A549 treated with Mapracorat at 1 μM for 4 hours (cell line): Measurements from ENCODE around the gene ZER1. TPM values are rescaled to one million over a fixed set of nuclear protein-coding genes. Genes with fewer than 3 reads are reported as not detected.

Experiments used
- total RNA-seq: library from RNA; stranded (reverse); fragments of 200-300 nt; extraction: Qiagen RNA extraction; gene quantifications from 5 replicates; pipeline ENCODE4 v1.2.3, GENCODE V29; 2022

ZER1 gene
- total RNA-seq = 12.6 to 16.9 TPM (median 15.4 TPM) in 5 replicates

DNA sequence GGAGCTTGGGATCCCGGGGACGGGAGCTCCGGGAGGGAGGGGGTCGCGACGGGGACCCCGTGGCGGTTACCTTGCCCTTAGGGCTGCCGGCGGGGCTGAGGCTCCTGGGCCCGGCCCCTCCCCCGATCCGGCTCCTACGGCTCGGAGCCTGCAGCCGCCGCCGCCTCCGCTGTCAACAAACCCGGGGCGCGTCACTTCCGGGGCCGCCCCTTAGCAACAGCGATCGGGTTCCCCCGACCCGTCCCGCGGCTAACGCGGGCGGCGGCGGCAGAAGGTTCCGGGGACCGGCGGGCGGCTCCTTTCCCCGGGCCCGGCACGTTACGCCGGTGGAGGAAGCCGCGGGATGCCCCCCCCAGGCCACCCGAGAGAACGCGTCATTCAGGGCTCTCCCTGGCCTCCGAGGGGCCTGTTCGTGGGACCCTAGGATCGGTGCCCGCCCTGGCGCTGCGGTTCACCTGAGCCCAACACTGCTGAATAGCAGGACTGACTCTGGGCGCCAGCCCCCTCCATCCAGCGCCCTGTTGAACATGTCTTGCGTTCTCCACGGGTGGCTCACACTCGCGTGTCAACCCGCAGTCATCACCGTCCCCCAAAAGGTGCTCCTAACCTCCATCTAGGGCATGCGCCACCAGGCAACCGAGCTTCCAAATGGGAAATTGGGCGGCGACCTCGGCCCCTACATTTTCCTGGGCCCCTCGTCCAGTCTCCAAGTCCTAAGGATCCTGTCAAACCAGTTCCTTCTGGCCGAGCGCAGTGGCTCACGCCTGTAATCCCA is at the start of gene ZER1:
Gene ZER1, minus strand, starts transcription at position 183 of the 775 bp plus-strand sequence. CDS start 16,362 bp downstream, outside the sequence.

GRCh38 chr9:128818099-128818838 is 46.5 kb upstream of the ZER1 start, which contains the start of gene ENDOG:
Gene ENDOG (plus strand): TSS chr9:128818500. CDS start chr9:128818685, 185 bp downstream.

GRCh38 chr9:128786681-128787601 is 15.2 kb upstream of the ZER1 start, which contains the start of gene TBC1D13:
Gene TBC1D13 (plus strand): TSS chr9:128787253. CDS start chr9:128787354, 101 bp downstream.

DNA sequence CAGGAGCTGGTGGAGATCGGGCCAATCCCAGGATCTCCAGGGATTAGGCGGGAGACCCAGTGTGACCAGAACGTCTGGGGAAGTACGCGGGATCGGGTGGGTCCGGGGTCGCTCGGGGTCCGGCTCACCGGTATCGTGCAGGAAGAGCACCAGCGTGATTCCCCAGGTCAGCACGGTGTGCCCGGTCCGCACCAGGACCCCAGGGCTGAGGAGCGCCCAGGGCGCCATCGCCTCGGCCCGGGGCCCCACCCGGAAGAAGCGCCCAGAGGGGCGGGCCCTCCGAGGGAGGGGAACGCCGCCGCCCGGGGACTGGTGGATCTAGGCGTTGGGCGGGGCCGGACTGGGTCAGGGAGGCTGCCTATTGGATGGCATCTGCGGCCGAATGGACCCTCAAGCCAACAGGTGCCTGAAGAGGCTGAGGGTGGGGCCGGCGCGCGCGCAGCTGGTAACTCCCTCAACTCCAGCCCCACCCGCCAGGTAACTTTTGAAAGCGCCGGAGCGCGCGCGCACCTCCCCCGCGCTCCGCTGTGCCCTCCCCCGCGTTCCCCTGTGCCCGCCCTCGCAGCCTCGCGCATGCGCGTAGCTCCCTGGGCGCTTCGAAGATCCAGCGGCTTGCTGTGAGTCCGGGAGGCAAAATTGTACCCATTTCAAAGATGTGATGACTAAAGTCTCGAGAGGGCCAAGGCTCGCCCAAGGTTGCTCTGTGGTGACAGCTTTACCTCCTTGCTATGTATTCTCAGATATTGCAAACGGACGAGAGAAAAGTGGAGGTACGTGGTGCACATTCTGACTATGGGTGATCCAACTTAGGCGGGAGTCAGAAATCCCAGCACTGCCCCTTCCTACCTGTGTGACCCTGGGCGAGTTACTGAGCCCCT is 47.6 kb downstream of the ZER1 start, which contains the start of gene ZDHHC12:
Gene ZDHHC12, minus strand, starts transcription at position 262 of the 878 bp plus-strand sequence. Its CDS starts 34 bp downstream, at position 228.

GRCh38 chr9:128702445-128702948 is 69.2 kb downstream of the ZER1 start, which contains the start of gene PKN3:
Gene PKN3 (plus strand): TSS chr9:128702503. CDS start chr9:128702916, 413 bp downstream.

GRCh38 chr9:128688501-128689292 is 83.0 kb downstream of the ZER1 start, which contains the start of gene SET:
Gene SET (plus strand): TSS chr9:128689222. CDS start chr9:128689583, 361 bp downstream.

Other genes starting within 250 kb of the ZER1 start
- 134 to 158 TPM (median 150 TPM) in 5 replicates for gene SPTAN1, start 219.3 kb downstream of the ZER1 start, total RNA-seq
- 97.2 to 146 TPM (median 137 TPM) in 5 replicates for gene DYNC2I2, start 115.1 kb downstream of the ZER1 start, total RNA-seq
- gene SET, start 82.7 kb downstream of the ZER1 start, total RNA-seq = 387 to 482 TPM (median 413 TPM) in 5 replicates
- gene PKN3, start 69.4 kb downstream of the ZER1 start, total RNA-seq = 12.2 to 17.5 TPM (median 17.0 TPM) in 5 replicates
- 60.7 to 93.3 TPM (median 90.8 TPM) in 5 replicates for gene ZDHHC12, start 47.8 kb downstream of the ZER1 start, total RNA-seq
- 19.9 to 20.9 TPM (median 20.6 TPM) in 5 replicates for gene TBC1D13, start 15.3 kb upstream of the ZER1 start, total RNA-seq
- gene ENDOG, start 46.6 kb upstream of the ZER1 start, total RNA-seq = 15.5 to 33.2 TPM (median 32.3 TPM) in 5 replicates
- 19.4 to 50.5 TPM (median 41.9 TPM) in 5 replicates for gene SPOUT1, start 57.9 kb upstream of the ZER1 start, total RNA-seq
- gene KYAT1, start 110.0 kb upstream of the ZER1 start, total RNA-seq = 9.9 to 14.3 TPM (median 10.9 TPM) in 5 replicates
- 79.5 to 107 TPM (median 98.7 TPM) in 5 replicates for gene LRRC8A, start 110.2 kb upstream of the ZER1 start, total RNA-seq
- gene PHYHD1, start 149.1 kb upstream of the ZER1 start, total RNA-seq = 0.19 to 0.28 TPM (median 0.23 TPM) in 3 of 5 replicates, not detected in the others
- gene DOLK, start 175.7 kb upstream of the ZER1 start, total RNA-seq = 32.4 to 39.8 TPM (median 37.3 TPM) in 5 replicates
- gene NUP188, start 175.8 kb upstream of the ZER1 start, total RNA-seq = 32.9 to 42.5 TPM (median 39.5 TPM) in 5 replicates